Measurements from ENCODE around the gene GTF2H3. TPM values are rescaled to one million over a fixed set of nuclear protein-coding genes. Genes with fewer than 3 reads are reported as not detected.
"Not testable (repeated sequence)": the region's sequence is repeated elsewhere in the genome, so short reads cannot be mapped to it uniquely, and the experiment has no call there.

Gene GTF2H3
- total RNA-seq, 2 experiments from 2014 or later: 60.4 to 77.1 TPM

GRCh38 chr12:123603495-123603894 is 30.1 kb upstream of the GTF2H3 start:
- not testable (repeated sequence) for ATAC-seq; H3K9me3 Mint-ChIP-seq (ENCODE audit: low read depth); DNase-seq; H3K27me3 Mint-ChIP-seq
- peaks cover 50% of the 10 kb centered on the region for H3K36me3 Mint-ChIP-seq (ENCODE audit: low read depth)
- peak overlapping the region; percentile 35 for H3K27ac Mint-ChIP-seq
- H3K4me3 Mint-ChIP-seq: peak overlapping the region; percentile 85
- ChIA-PET POLR2A (interaction anchor here (0.7 kb wide), 1 partner anchor 162 kb away, joined by 3 read pairs; no protein-coding TSS in a partner anchor), CTCF (interaction anchor here (0.6 to 1.9 kb wide), 4 partner anchors 23 to 323 kb away, joined by 3 to 8 read pairs (median 4); no protein-coding TSS in a partner anchor)
- peaks cover 41% of the 10 kb centered on the region for H3K4me1 Mint-ChIP-seq
- intact Hi-C loops (cut with DNase I, micrococcal nuclease): loop anchor here (2.0 to 5.0 kb wide), 3 partner anchors 67 to 371 kb away; partner anchors contain the start of genes ATP6V0A2 (in 1 of the 2), MPHOSPH9 (in 1 of the 2), MTRFR (in 1 of the 2) and TCTN2 (in 1 of the 2)

GRCh38 chr12:123607756-123608155 is 25.9 kb upstream of the GTF2H3 start:
- Mint-ChIP-seq H3K27me3 (no peaks in the 10 kb centered on the region), H3K4me1 (peaks cover 27% of the 10 kb centered on the region), H3K4me3 (no peak overlapping the region), H3K9me3 (ENCODE audit: low read depth) (no peaks in the 10 kb centered on the region), H3K36me3 (ENCODE audit: low read depth) (peaks cover 70% of the 10 kb centered on the region), H3K27ac (no peak overlapping the region)
- ATAC-seq (no peak), DNase-seq (no peak)
- ChIA-PET CTCF (no interaction called here), POLR2A (no interaction called here)
- intact Hi-C loops (cut with DNase I, micrococcal nuclease): no loop called here

- Mint-ChIP-seq H3K4me3 (no peak overlapping the region), H3K27me3 (no peaks in the 10 kb centered on the region), H3K4me1 (peaks cover 23% of the 10 kb centered on the region), H3K9me3 (ENCODE audit: low read depth) (no peaks in the 10 kb centered on the region), H3K27ac (no peak overlapping the region), H3K36me3 (ENCODE audit: low read depth) (peaks cover 68% of the 10 kb centered on the region)
- ATAC-seq (no peak), DNase-seq (no peak)
- CTCF ChIA-PET: no interaction called here
- POLR2A ChIA-PET: no interaction called here
- intact Hi-C loops (cut with DNase I, micrococcal nuclease): no loop called here
Observed at GRCh38 chr12:123608182-123608581, 25.4 kb upstream of the GTF2H3 start.

- CTCF ChIA-PET: interaction anchor here (0.6 kb wide), 1 partner anchor 391 kb away, joined by 4 read pairs; no protein-coding TSS in a partner anchor
- POLR2A ChIA-PET: no interaction called here
- ATAC-seq (peak; percentile 40), DNase-seq (peak; percentile 30)
- no peaks in the 10 kb centered on the region for H3K27me3 Mint-ChIP-seq
- H3K36me3 Mint-ChIP-seq (ENCODE audit: low read depth): peaks cover 72% of the 10 kb centered on the region
- H3K27ac Mint-ChIP-seq: no peak overlapping the region
- no peak overlapping the region for H3K4me3 Mint-ChIP-seq
- intact Hi-C loops (cut with DNase I, micrococcal nuclease): no loop called here
- H3K9me3 Mint-ChIP-seq (ENCODE audit: low read depth): no peaks in the 10 kb centered on the region
- peaks cover 2% of the 10 kb centered on the region for H3K4me1 Mint-ChIP-seq
Observed at GRCh38 chr12:123614110-123614509, 19.5 kb upstream of the GTF2H3 start.

GRCh38 chr12:123614531-123614930 is 19.1 kb upstream of the GTF2H3 start:
- H3K27me3 Mint-ChIP-seq: no peaks in the 10 kb centered on the region
- peaks cover 2% of the 10 kb centered on the region for H3K4me1 Mint-ChIP-seq
- ChIA-PET POLR2A (no interaction called here), CTCF (interaction anchor here (0.6 kb wide), 1 partner anchor 391 kb away, joined by 4 read pairs; no protein-coding TSS in a partner anchor)
- H3K9me3 Mint-ChIP-seq (ENCODE audit: low read depth): no peaks in the 10 kb centered on the region
- H3K27ac Mint-ChIP-seq: no peak overlapping the region
- DNase-seq: no peak
- H3K36me3 Mint-ChIP-seq (ENCODE audit: low read depth): peaks cover 71% of the 10 kb centered on the region
- H3K4me3 Mint-ChIP-seq: no peak overlapping the region
- no peak for ATAC-seq
- intact Hi-C loops (cut with DNase I, micrococcal nuclease): no loop called here

GRCh38 chr12:123617144-123617543 is 16.5 kb upstream of the GTF2H3 start:
- Mint-ChIP-seq H3K27ac (no peak overlapping the region), H3K27me3 (no peaks in the 10 kb centered on the region), H3K9me3 (ENCODE audit: low read depth) (no peaks in the 10 kb centered on the region), H3K36me3 (ENCODE audit: low read depth) (peaks cover 73% of the 10 kb centered on the region), H3K4me3 (no peak overlapping the region), H3K4me1 (peaks cover 12% of the 10 kb centered on the region)
- intact Hi-C loops (cut with DNase I, micrococcal nuclease): no loop called here
- ChIA-PET CTCF (interaction anchor here (0.7 kb wide), 1 partner anchor 468 kb away, joined by 3 read pairs; no protein-coding TSS in a partner anchor), POLR2A (interaction anchor here (0.7 kb wide), 1 partner anchor 376 kb away, joined by 5 read pairs; no protein-coding TSS in a partner anchor)
- ATAC-seq: no peak
- no peak for DNase-seq

- H3K27me3 Mint-ChIP-seq: no peaks in the 10 kb centered on the region
Observed at GRCh38 chr12:123617580-123617979, 16.0 kb upstream of the GTF2H3 start.

GRCh38 chr12:123621101-123621500 is 12.5 kb upstream of the GTF2H3 start:
- CTCF ChIA-PET: interaction anchor here (0.6 to 1.6 kb wide), 6 partner anchors 9 to 388 kb away, joined by 3 to 7 read pairs (median 4); partner anchors contain the start of genes MPHOSPH9 and MTRFR
- intact Hi-C loops (cut with DNase I, micrococcal nuclease): no loop called here
- DNase-seq: no peak
- Mint-ChIP-seq H3K4me1 (peaks cover 12% of the 10 kb centered on the region), H3K36me3 (ENCODE audit: low read depth) (peaks cover 56% of the 10 kb centered on the region), H3K9me3 (ENCODE audit: low read depth) (no peaks in the 10 kb centered on the region), H3K27me3 (no peaks in the 10 kb centered on the region), H3K4me3 (no peak overlapping the region), H3K27ac (peak overlapping the region; percentile 59)
- no peak for ATAC-seq
- POLR2A ChIA-PET: interaction anchor here (1.1 kb wide), 1 partner anchor 93 kb away, joined by 6 read pairs; no protein-coding TSS in a partner anchor

More at GRCh38 chr12:123617580-123617979, 16.0 kb upstream of the GTF2H3 start:
- no peaks in the 10 kb centered on the region for H3K9me3 Mint-ChIP-seq (ENCODE audit: low read depth)
- no peak for DNase-seq
- ChIA-PET CTCF (interaction anchor here (0.7 kb wide), 1 partner anchor 468 kb away, joined by 3 read pairs; no protein-coding TSS in a partner anchor), POLR2A (no interaction called here)
- ATAC-seq: no peak
- intact Hi-C loops (cut with DNase I, micrococcal nuclease): no loop called here
- no peak overlapping the region for H3K27ac Mint-ChIP-seq
- no peak overlapping the region for H3K4me3 Mint-ChIP-seq
- H3K4me1 Mint-ChIP-seq: peaks cover 12% of the 10 kb centered on the region
- H3K36me3 Mint-ChIP-seq (ENCODE audit: low read depth): peaks cover 71% of the 10 kb centered on the region

- DNase-seq (peak; percentile 57), ATAC-seq (peak; percentile 85)
- intact Hi-C loops (cut with DNase I, micrococcal nuclease): no loop called here
- Mint-ChIP-seq H3K27me3 (no peaks in the 10 kb centered on the region), H3K4me3 (no peak overlapping the region), H3K9me3 (ENCODE audit: low read depth) (no peaks in the 10 kb centered on the region), H3K4me1 (peaks cover 12% of the 10 kb centered on the region), H3K27ac (peak overlapping the region; percentile 90), H3K36me3 (ENCODE audit: low read depth) (peaks cover 56% of the 10 kb centered on the region)
- ChIA-PET POLR2A (interaction anchor here (0.7 to 1.1 kb wide), 4 partner anchors 12 to 234 kb away, joined by 3 to 6 read pairs (median 4); partner anchors contain the start of genes EIF2B1 and GTF2H3), CTCF (interaction anchor here (0.6 to 1.6 kb wide), 5 partner anchors 10 to 389 kb away, joined by 3 to 5 read pairs (median 3); partner anchors contain the start of genes MPHOSPH9 and MTRFR)
Observed at GRCh38 chr12:123621619-123622530, 11.8 kb upstream of the GTF2H3 start.

GRCh38 chr12:123634142-123634561 is 523 bp downstream of the GTF2H3 start:
- peak; percentile 21 for DNase-seq
- H3K9me3 Mint-ChIP-seq (ENCODE audit: low read depth): no peaks in the 10 kb centered on the region
- no peaks in the 10 kb centered on the region for H3K27me3 Mint-ChIP-seq
- H3K27ac Mint-ChIP-seq: peak overlapping the region; percentile 96
- peaks cover 33% of the 10 kb centered on the region for H3K36me3 Mint-ChIP-seq (ENCODE audit: low read depth)
- peak overlapping the region; percentile 93 for H3K4me3 Mint-ChIP-seq
- ChIA-PET CTCF (interaction anchor here (0.7 to 0.9 kb wide), 3 partner anchors 18 to 385 kb away, joined by 3 read pairs; no protein-coding TSS in a partner anchor), POLR2A (interaction anchor here (0.6 to 1.5 kb wide), 3 partner anchors 12 to 1282 kb away, joined by 3 to 6 read pairs (median 4); no protein-coding TSS in a partner anchor)
- peaks cover 19% of the 10 kb centered on the region for H3K4me1 Mint-ChIP-seq
- no peak for ATAC-seq
- intact Hi-C loops (cut with DNase I, micrococcal nuclease): loop anchor here in 1 of 2 experiments (5.0 kb wide), 1 partner anchor 78 kb away; the partner anchor contains the start of gene ATP6V0A2

- no peaks in the 10 kb centered on the region for H3K27me3 Mint-ChIP-seq
- CTCF ChIA-PET: no interaction called here
- POLR2A ChIA-PET: no interaction called here
- intact Hi-C loops (cut with DNase I, micrococcal nuclease): no loop called here
- no peak overlapping the region for H3K4me3 Mint-ChIP-seq
- no peaks in the 10 kb centered on the region for H3K4me1 Mint-ChIP-seq
- peaks cover 29% of the 10 kb centered on the region for H3K36me3 Mint-ChIP-seq (ENCODE audit: low read depth)
- H3K27ac Mint-ChIP-seq: no peak overlapping the region
- no peaks in the 10 kb centered on the region for H3K9me3 Mint-ChIP-seq (ENCODE audit: low read depth)
- DNase-seq: no peak
- ATAC-seq: no peak
Observed at GRCh38 chr12:123643911-123644310, 10.3 kb downstream of the GTF2H3 start.
